GM20431 (cell line): ENCODE results near the gene PEAR1.

ENCODE experiments used
- in situ Hi-C: fragments of 300-500 bp; cut with MseI, MboI; formaldehyde crosslinking; loops from one replicate; pipeline ENCODE4 v1.15.0; 2020; ENCODE audit warnings: low sequenced_read_pairs; ENCODE audit not compliant: unreplicated experiment

The PEAR1 gene

GRCh38 chr1:156897078-156897825, 3.7 kb downstream of the PEAR1 start:
- in situ Hi-C loops: no loop called here

DNA sequence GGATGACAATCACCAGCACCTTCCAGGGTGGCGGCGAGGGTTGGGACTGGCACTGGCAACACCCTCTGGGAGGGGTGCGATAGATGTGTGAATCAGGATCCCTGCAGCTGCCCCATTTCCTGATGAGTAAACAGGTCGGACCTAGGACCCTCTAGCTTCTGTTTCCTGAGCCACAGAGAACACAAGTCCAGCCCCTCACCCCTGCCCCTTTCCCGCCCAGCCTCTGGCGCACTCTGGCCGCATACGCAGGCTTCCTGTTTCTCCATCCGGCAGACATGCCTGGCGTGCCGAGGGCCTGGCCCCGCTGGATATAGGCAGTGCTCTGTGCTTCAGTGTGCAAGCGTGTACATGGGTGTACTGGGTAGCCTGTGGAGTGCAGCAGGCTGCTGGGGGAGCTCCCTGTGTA, 4.6 kb downstream of the PEAR1 start:
- in situ Hi-C loops: no loop called here

- in situ Hi-C loops: no loop called here
Measured at GRCh38 chr1:156898971-156899664, 5.6 kb downstream of the PEAR1 start.

DNA sequence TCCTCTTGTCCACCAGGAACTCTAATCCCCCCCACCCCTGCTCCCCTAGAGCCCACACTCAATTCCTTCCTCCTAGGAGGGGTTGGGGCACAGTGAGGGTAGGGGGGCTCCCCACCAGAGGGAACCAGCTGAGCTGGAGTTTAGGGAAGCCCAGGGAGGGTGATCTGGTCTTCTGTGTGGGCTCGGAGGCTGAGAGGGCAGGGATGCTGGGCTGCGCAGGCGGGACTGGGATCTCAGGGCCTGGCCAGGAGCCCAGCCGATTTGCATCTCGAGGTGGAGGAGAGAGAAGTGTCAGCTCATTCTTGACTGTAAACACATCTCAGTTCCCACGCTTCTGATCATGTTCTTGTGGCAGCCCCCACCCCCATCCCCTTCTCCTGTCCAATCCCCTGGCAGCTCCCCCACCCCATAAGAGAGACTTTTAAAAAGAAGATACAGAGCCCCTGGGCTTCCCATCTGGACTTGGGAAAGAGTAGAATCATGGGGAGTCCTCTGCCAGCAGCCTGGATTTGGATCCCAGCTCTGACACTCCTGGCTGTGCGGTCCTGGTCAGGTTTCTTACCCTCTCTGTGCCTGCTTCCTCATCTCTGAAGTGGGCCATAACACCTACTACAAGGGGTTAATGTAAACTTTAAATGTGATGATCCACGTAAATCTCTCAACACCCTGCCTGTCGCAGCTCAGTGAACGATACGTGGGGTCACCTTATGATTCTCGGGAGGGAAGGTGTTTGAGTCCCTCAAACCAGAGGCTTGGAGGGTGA, 6.6 kb downstream of the PEAR1 start:
- in situ Hi-C loops: no loop called here

GRCh38 chr1:156900896-156901589, 7.5 kb downstream of the PEAR1 start:
- in situ Hi-C loops: no loop called here

GRCh38 chr1:156901590-156901900, 8.0 kb downstream of the PEAR1 start:
- in situ Hi-C loops: no loop called here

DNA sequence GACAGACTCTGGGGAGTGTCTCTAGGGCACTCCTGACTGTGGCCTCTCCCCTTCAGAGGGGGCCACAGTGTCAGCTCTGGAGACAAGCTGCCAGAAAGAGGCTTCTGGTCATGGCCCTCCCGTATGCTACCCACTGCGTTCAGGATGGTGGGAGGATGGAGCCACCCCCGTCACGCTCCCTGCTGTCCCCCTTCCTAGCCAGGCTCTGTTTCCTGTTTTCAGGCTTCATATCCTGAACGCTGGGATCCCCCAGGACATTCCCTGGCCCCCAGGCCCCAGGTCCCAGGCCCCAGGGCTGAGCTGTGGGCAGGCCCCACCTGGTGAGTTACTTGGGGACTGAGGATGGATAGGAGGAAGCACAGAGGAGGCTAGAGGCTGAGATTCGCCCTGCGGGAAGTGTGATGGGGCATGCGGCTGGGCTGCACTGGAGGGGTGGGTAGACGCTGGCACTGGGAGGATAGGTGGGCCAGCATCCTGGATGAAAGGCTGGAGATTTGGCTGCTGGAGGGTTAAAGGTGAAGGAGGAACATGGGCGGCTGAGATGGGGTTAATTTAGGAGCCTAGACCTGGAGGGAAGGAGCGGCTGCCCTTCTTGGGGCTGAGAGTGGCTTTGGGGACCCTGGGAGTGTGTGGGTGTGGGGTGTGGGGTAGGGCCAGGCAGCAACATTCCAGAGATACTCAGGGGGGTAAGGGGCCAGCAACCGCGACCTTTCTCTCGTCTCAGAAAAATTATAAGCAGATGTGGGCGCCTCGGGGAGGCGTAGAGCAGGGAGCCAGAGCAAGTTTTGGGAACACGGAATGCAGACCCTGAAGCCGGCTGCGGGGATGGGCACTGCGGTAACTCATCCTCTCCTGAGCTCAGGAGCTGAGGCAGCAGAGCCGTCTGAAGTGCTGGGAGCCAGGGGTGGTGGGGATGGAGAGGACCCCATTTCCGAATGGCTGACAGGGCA, 8.7 kb downstream of the PEAR1 start:
- in situ Hi-C loops: no loop called here

DNA sequence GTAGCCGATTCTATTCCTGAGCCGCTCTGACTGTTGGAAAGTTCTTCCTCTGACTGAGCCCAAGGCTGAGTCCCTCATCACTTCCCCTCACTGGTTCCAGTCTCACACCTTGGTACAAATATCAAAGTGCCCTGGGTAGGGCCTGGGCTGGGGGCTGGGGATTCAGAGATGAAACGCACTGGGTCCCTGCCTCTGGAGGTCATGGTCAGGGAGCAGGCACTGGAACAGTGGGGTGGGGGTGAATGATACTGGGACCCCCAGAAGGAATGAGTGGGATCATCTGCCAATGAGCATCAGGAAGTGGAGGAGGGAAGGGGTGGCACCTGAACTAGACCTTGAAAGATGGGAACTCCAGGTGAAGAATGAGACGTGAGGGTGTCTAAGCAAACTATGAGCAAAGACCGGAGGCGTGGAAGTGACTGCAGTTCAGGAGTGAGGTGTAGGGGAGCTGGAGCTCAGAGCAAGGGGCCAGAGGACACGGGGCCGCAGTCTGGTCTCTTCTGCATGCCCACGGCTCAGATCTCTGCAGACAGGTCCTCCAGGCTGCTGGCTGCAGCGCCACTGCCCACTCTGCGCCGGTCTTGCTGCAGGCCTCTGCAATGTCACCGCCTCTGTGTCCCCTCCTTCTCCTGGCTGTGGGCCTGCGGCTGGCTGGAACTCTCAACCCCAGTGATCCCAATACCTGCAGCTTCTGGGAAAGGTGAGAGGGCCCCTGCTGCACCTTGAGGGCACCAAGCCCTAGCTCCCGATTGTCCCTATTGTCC, 10.0 kb downstream of the PEAR1 start:
- in situ Hi-C loops: no loop called here

- in situ Hi-C loops: no loop called here
Measured at GRCh38 chr1:156904187-156904959, 10.9 kb downstream of the PEAR1 start.

DNA sequence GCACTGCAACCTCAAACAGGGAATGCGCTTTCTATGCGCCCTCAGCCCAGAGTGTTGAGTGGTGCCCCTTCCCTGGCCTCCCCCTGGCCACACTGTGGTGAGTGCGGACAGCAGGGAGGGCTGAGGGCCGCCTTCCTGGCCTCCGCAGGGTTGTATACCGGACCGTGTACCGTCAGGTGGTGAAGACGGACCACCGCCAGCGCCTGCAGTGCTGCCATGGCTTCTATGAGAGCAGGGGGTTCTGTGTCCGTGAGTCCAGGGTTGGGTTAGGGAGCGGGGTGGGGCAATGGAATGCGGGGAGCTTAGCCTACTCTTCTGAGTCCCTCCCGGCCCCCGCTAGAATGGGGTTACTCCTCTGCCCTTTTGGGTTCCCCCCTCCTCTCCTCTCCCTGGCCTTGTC, 11.7 kb downstream of the PEAR1 start:
- in situ Hi-C loops: no loop called here

DNA sequence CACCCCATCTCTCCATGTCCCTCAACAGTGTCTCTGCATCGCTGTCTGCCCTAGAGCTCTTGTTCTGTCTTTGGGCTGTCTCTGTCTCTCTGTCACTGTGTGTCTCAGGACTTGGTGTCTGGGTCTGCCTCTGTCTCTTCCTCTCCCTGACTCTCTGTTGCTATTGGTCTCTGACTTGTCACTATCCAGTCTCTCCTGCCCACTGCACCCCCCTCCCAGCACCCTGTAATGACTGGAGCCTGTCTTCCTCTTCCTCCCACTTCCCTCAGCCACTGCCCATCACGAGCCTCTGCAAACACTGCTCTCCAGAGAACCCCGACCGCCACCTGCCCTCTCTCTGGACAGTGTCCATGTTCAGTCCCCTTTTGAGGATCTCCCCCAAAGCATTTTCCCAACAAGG, 12.1 kb downstream of the PEAR1 start:
- in situ Hi-C loops: no loop called here

DNA sequence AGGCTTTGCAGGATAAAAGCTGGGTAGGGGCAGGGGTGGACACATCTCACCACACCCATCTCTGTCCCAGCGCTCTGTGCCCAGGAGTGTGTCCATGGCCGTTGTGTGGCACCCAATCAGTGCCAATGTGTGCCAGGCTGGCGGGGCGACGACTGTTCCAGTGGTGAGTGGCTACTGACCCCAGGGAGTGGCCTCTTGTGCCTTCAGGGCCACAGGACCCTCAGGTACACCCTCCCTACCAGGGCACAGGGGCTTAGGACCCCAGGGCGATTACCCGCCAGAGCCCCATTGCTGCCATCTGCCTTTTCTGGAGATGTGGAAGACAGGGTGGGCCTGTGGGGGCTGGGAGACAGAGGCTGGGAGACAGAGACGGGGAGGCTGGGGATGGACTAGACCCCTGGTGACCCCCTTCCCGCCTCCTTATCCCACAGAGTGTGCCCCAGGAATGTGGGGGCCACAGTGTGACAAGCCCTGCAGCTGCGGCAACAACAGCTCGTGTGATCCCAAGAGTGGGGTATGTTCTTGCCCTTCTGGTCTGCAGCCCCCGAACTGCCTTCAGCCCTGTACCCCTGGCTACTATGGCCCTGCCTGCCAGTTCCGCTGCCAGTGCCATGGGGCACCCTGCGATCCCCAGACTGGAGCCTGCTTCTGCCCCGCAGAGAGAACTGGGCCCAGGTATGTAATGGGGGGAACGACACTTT, 12.8 kb downstream of the PEAR1 start:
- in situ Hi-C loops: no loop called here

DNA sequence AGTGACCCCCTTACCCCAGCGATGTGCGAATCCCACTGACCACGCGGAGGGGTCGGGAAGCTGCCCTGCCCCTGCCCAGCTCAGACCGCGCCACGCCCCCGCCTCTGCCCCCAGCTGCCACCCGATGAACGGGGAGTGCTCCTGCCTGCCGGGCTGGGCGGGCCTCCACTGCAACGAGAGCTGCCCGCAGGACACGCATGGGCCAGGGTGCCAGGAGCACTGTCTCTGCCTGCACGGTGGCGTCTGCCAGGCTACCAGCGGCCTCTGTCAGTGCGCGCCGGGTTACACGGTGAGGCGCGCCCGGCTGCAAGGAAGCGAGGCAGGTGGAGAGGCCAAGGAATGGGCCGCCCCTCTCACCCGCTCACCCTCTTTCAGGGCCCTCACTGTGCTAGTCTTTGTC, 15.0 kb downstream of the PEAR1 start:
- in situ Hi-C loops: no loop called here

DNA sequence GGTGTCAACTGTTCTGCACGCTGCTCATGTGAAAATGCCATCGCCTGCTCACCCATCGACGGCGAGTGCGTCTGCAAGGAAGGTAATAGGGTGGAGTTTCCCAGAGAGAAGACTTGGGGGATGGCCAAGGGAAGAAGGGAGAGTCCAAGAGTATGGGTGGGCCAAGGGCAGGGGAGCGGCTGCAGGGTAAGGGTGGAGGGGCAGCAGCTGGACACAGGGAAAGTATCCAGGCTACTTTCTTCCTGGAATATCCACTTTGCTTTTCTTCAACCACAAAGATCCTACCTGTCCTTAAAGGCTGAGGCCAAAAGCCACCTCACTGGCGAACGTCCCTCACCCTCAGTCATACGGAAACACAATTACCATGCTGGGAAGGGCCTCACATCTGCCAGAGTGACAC, 15.4 kb downstream of the PEAR1 start:
- in situ Hi-C loops: no loop called here

DNA sequence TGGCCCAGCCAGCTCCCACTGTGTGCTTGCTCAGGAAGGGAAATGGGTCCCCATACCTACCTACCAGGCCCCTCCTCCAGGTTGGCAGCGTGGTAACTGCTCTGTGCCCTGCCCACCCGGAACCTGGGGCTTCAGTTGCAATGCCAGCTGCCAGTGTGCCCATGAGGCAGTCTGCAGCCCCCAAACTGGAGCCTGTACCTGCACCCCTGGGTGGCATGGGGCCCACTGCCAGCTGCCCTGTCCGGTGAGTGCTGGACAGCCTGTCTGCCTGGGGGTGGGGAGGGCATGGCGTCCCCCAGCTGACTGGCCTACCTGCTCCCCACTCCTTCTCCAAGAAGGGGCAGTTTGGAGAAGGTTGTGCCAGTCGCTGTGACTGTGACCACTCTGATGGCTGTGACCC, 16.2 kb downstream of the PEAR1 start:
- in situ Hi-C loops: no loop called here

DNA sequence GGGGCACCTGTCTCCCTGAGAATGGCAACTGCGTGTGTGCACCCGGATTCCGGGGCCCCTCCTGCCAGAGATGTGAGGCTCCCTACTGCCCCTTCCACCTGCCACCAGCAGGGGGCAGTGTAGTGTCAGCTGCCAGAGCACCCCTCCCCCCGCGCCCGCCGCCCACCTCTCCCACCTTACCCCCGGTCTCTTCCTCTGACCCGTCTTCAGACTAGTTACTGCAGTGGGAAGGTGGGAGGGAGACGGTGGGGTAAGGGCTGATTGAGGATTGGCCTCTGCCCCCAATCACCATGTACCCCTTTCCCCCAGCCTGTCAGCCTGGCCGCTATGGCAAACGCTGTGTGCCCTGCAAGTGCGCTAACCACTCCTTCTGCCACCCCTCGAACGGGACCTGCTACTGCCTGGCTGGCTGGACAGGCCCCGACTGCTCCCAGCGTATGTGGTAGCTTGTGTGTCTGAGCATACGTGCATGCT, 16.8 kb downstream of the PEAR1 start:
- in situ Hi-C loops: no loop called here

- in situ Hi-C loops: no loop called here
Measured at GRCh38 chr1:156911577-156912298, 18.2 kb downstream of the PEAR1 start.
